Skin of body (tissue), 2 donors: Measurements from ENCODE around the gene MAP2K1. TPM values are rescaled to one million over a fixed set of nuclear protein-coding genes. Genes with fewer than 3 reads are reported as not detected.
A peak's percentile ranks its signal among the peaks of the same experiment; 100 is the strongest.
"Not testable (repeated sequence)": the region's sequence is repeated elsewhere in the genome, so short reads cannot be mapped to it uniquely, and the experiment has no call there.

ENCODE experiments used
- DNase-seq: peaks from one replicate; lab custom pipeline; 2025; lab: John Stamatoyannopoulos, UW
- total RNA-seq: library from RNA; depleted of rRNA; stranded (reverse); fragments of >200 nt; gene quantifications from one replicate; pipeline ENCODE4 v1.2.3, GENCODE V29; 2014

The MAP2K1 gene
- total RNA-seq, 1 donor from 2014 or later, result 23.8 TPM

- no peak for DNase-seq
Measured at GRCh38 chr15:66423149-66423548, 36.4 kb downstream of the MAP2K1 start.

DNA sequence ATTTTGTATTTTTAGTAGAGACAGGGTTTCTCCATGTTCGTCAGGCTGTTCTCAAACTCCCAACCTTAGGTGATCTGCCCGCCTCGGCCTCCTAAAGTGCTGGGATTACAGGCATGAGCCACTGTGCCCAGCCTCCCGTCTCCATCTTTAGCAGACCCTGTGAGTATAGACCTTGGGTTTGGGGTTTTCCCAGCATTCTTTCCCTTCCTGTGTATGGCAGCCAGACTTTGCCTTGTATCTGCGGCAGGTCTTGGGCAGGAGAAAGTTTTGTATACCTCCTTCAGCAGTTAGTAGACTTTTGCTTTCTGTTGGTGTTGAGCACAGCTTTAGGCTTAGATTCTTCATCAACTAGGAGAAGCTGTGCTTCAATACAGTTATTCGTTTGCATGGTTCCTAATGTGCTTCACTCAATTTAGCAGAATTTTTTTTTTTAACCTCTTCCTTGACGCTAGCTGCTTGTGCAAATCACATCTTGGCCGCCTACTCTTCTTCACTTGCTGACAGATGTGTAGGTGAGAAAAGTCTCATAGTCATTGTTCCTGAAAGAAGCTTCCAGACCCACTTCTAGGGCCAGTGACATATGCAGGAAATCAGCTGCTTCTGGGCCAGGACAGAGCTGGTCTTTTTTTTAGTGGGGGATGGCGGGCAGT, 38.4 kb downstream of the MAP2K1 start:
- no peak for DNase-seq

DNA sequence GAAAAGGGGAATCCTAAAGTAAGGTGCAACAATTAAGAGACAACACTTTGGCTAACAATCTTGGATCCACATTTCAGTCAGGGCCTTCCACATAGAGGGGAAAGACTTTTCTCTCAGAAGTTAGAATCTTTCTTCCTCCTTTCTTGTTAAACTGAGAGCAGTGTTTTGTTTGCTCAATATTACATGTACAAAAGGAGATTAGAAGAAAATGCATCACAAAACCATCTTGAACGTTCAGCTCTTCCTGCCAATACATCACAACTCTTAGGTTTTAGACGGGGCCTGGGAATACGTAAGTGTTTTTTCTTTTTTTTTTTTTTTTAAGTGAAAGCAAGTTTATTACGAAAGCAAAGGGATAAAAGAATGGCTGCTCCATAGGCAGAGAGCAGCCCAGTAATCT, 39.1 kb downstream of the MAP2K1 start:
- DNase-seq, result no peak

DNA sequence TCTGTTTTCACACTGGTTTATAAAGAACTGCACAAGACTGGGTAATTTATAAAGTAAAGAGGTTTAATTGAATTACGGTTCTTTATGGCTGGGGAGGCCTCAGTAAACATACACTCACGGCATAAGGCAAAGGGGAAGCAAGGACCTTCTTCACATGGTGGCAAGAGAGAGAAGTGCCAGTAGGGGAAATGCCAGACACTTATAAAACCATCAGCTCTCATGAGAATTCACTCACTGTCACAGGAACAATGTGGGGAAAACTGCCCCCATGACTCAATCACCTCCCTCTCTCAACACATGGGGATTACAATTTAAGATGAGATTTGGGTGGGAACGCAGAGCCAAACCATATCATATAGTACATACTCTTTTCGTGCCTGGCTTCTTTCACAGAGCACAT, 42.4 kb downstream of the MAP2K1 start:
- no peak for DNase-seq

DNA sequence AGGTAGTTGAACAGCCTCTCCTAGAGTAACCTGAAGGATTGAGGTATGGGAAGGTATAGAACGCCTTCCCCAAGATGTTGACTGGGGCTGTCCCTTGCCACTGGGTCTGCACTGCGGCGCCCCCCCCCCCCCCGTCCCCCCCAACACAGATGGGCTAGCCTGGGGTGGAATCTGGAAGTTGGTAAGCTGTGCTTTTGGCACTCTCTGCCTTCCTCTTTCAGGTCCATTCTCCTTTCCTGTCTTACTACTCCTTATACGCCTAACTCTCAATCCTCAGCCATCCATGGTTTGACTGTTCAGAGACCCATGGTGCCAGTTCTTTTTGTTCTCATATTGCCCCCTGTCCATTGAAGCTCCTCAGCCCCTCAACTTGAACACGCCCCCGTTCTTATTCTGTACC, 42.8 kb downstream of the MAP2K1 start:
- DNase-seq, result no peak

- no peak for DNase-seq
Measured at GRCh38 chr15:66430627-66431255, 44.0 kb downstream of the MAP2K1 start.

DNA sequence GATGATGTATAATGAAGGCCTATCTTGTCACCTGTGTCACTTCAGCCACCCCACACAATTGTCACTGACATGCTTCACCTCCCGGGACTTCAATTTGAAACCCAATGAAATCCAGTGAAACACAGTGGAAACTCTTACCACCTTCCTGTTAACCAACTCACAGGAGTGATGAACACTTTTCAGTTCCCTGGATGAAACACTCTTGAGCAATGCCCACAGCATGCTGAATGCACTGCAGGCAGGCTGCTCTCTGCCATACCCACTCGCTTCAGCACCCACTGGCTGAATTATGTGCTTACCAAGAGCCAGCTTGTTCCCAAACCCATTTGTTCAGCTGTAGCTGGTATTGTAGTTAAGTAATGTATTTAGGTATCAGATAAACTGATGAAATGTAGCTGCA, 47.0 kb downstream of the MAP2K1 start:
- no peak for DNase-seq

- no peak for DNase-seq
Measured at GRCh38 chr15:66440501-66440900, 53.8 kb downstream of the MAP2K1 start.

DNA sequence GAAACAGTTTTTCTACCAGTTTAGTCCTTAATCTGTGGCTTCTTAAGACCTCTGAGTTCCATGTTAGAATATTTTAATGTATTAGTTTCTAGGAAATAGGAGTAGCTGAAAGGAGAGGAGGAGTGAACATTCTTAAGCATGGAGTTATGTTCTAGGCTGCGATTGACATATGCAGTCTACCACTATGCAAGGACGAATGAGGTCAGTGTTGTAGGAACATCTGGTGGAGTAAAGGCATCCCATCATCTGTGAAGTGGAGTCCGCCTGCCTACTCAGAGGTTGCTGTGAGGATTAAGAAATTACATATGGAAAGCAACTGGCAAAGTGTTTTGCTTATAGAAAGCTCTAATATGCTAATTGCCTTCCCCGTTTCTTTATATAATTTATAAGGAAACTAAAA, 65.7 kb downstream of the MAP2K1 start:
- peak; percentile 81 for DNase-seq

- no peak for DNase-seq
Measured at GRCh38 chr15:66452971-66453580, 66.4 kb downstream of the MAP2K1 start.

DNA sequence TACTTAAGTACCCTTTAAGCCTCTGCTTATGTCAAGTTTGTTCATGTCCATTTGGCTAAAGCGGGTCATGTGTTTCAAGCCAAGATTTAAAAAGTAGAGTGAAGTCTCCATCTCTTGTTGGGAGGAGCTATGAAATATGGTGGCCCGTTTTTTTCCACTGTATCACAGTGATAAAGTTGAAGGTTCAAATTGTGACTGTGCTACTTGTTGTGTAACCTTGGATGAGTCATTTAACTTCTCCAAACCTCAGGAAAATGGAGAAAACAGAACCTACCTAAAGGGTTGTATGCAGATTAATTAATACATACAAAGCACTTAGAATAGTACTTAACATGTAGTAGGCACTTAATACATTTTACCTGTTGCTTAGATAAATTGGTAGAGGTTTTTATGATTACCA, 67.4 kb downstream of the MAP2K1 start:
- DNase-seq, result no peak

DNA sequence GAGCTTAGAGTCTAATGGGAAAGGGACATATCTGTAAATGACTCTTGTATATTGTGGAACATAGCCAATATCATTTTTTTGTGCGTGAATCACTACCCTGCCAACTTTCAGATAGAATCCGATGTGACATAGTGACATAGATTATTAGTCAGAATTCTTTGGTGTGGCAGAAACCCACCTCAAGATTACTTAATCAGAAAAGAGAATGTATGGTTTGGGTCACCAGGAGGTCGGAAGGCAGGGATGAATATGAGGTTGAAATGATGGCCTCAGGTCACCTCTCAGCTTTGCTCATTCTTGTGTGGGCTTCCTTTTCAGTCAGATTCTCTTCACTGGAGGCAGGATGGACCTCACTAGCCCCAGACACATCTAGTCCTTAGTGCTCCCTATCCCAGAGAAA, 69.5 kb downstream of the MAP2K1 start:
- no peak for DNase-seq

DNA sequence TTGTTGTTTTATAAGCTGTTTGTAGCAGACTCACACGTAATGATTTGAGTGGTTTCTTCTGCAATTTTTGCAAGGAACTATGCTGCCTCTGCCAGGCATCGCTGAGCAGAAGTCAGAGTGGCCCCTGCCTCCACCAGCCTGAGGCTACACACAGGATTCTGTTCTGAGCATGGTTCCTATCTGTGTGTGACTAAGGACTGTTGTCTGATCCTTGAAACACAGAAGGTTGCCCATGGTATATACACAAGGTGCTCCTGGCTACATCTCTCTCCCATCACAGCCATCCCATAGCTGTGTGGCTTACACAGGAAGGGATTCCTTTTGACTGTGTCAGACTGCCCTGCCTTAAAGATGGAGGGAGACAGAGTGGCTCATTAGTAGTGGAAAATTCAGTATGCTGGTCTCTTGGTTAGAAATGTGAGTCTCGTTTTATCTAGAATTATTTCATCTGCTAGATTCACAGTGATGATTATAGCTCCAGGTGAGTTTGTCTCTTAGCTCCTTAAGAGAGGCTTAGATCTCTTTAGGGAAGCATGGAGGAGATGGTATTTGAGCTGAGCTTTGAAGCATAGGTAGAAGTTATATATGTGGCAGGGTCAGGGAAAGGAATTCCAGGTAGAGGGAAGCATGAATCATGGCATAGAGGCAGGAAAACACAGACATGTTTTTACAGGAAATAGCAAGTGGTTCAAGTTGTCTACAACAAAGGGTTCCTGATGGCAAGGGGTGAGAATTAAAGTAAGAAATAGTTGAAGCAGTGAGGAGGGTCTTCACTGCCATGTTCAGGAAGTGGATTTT, 73.3 kb downstream of the MAP2K1 start:
- no peak for DNase-seq

- not testable (repeated sequence) for DNase-seq
Measured at GRCh38 chr15:66461294-66461693, 74.6 kb downstream of the MAP2K1 start.

DNA sequence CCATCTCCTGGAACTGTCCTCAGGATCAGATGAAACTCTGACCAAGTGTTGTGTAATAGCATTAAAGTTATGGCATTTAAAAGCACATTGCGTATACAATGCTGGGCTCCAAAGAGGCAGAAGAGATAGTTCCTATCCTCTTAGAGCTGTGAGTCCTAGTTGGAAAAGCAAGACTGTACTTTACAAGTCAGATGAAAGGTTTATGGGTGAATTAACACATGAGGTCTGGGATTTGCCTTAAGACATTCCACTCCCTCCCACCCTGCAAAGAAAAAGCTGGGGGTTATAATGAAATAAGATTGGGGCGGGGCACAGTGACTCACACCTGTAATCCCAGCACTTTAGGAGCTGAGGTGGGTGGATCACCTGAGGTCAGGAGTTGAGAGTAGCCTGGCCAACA, 75.2 kb downstream of the MAP2K1 start:
- DNase-seq, result no peak

GRCh38 chr15:66462627-66463026, 75.9 kb downstream of the MAP2K1 start:
- peak; percentile 8 for DNase-seq

DNA sequence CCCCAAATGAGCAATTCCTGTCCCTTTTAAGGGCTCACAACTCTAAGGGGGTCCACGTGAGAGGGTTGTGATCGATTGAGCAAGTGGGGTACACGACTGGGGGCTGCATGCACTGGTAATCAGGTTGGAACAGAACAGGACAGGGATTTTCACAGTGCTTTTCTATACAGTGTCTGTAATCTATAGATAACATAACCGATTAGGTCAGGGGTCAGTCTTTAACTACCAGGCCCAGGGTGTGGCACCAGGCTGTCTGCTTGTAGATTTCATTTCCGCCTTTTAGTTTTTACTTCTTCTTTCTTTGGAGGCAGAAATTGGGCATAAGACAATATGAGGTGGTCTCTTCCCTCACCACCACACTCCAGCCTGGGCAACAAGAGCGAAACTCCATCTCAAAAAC, 78.6 kb downstream of the MAP2K1 start:
- not testable (repeated sequence) for DNase-seq

GRCh38 chr15:66467162-66468040, 80.7 kb downstream of the MAP2K1 start:
- not testable (repeated sequence) for DNase-seq

DNA sequence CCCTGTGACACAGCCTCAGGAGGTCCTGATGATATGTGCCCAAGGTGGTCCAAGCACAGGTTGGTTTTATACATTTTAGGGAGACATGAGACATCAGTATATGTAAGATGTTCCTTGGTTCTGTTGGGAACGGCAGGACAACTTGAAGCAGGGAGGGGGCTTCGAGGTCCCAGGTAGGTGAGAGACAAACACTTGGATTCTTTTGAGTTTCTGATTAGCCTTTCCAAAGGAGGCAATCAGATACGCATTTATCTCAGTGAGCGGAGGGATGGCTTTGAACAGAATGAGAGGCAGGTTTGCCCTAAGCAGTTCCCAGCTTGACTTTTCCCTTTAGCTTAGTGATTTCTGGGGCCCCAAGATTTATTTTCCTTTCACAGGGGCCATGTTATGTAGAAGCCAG, 84.1 kb downstream of the MAP2K1 start:
- DNase-seq, result not testable (repeated sequence)

DNA sequence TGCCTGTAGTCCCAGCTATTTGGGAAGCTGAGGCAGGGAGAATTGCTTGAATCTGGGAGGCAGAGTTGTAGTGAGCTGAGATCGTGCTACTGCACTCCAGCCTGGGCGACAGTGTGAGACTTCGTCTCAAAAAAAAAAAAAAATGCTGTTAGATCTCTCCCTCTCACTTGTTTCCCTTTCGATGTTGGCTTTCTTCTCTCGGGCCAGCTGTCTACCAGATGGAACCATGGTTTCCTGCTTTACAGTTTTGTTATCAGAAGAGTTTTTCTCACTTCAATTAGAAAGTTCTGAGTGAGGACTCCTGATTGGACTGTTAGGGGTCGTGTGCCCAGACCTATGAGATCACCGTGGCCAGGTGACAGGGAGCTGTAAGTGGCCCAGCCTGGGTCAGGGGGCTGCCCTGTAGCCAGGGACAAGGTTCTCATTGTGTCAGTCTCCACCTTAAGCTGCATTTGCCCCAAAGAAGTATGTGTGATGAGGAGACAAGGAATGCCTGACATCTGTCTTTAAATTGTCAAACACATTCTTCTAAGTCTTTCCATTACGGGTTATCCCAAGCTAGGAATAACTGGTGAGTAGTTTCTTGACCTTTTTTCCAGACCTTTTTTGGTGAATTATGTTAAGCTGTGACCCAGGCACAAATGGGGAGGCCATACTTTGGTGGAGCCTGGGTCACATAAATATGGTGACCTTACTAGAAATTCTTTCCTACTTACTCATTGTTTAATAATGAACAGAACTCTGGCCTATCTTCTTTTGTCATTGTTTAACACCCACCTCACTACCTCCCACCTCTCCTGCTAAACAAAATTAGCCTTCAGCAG, 85.7 kb downstream of the MAP2K1 start:
- peak; percentile 62 for DNase-seq
